DMS153 treated with DMSO at 0.1 percent for 48 hours (cell line): ENCODE results near the gene MTMR11.
"Not testable (repeated sequence)": the region's sequence is repeated elsewhere in the genome, so short reads cannot be mapped to it uniquely, and the experiment has no call there.

Experiments
- DNase-seq: peaks from one replicate; lab custom pipeline; 2025; ENCODE audit not compliant: unreplicated experiment; lab: John Stamatoyannopoulos, UW

The MTMR11 gene

GRCh38 chr1:149936170-149936991, at the start of gene MTMR11:
TSS of gene MTMR11 (minus strand) at chr1:149936879. CDS start at chr1:149936647, 232 bp downstream.
- DNase-seq, result no peak

GRCh38 chr1:149979972-149980540, 43.4 kb upstream of the MTMR11 start:
- DNase-seq, result no peak

- DNase-seq, result no peak
Measured at GRCh38 chr1:149979245-149979971, 42.7 kb upstream of the MTMR11 start.

- no peak for DNase-seq
Measured at GRCh38 chr1:149978547-149979023, 41.9 kb upstream of the MTMR11 start.

GRCh38 chr1:149977345-149977744, 40.7 kb upstream of the MTMR11 start:
- peak; percentile 91 for DNase-seq

GRCh38 chr1:149972547-149972946, 35.9 kb upstream of the MTMR11 start:
- DNase-seq, result no peak

- DNase-seq, result no peak
Measured at GRCh38 chr1:149967646-149968045, 31.0 kb upstream of the MTMR11 start.

- DNase-seq, result no peak
Measured at GRCh38 chr1:149967041-149967440, 30.4 kb upstream of the MTMR11 start.

- no peak for DNase-seq
Measured at GRCh38 chr1:149966405-149966804, 29.7 kb upstream of the MTMR11 start.

GRCh38 chr1:149965440-149965839, 28.8 kb upstream of the MTMR11 start:
- DNase-seq, result no peak

GRCh38 chr1:149963358-149963757, 26.7 kb upstream of the MTMR11 start:
- no peak for DNase-seq

GRCh38 chr1:149962736-149963135, 26.1 kb upstream of the MTMR11 start:
- DNase-seq, result no peak

GRCh38 chr1:149962039-149962647, 25.5 kb upstream of the MTMR11 start:
- DNase-seq, result peak; percentile 90

GRCh38 chr1:149957548-149957947, 20.9 kb upstream of the MTMR11 start:
- DNase-seq, result not testable (repeated sequence)

- DNase-seq, result no peak
Measured at GRCh38 chr1:149949911-149950310, 13.2 kb upstream of the MTMR11 start.

- DNase-seq, result no peak
Measured at GRCh38 chr1:149945206-149945605, 8.5 kb upstream of the MTMR11 start.

- no peak for DNase-seq
Measured at GRCh38 chr1:149942885-149943284, 6.2 kb upstream of the MTMR11 start.

- no peak for DNase-seq
Measured at GRCh38 chr1:149942207-149942606, 5.5 kb upstream of the MTMR11 start.

GRCh38 chr1:149940427-149940826, 3.7 kb upstream of the MTMR11 start:
- no peak for DNase-seq

- DNase-seq, result not testable (repeated sequence)
Measured at GRCh38 chr1:149938668-149939003, 2.0 kb upstream of the MTMR11 start.

GRCh38 chr1:149937759-149938158, 1.1 kb upstream of the MTMR11 start:
- no peak for DNase-seq
